B cell (primary cell): ENCODE measurements around the gene LTC4S. TPM values are rescaled to one million over a fixed set of nuclear protein-coding genes. Genes with fewer than 3 reads are reported as not detected.
"Not testable (repeated sequence)": the region's sequence is repeated elsewhere in the genome, so short reads cannot be mapped to it uniquely, and the experiment has no call there.

Experiments
- ATAC-seq: fragments of 200-7000 bp; cut with Tn5 transposase; one replicate; pipeline ENCODE4 v1.10.0; 2021; ENCODE audit warnings: low read depth, mild to moderate bottlenecking, moderate number of reproducible peaks, moderate library complexity
- CTCF ChIA-PET: fragments of 350-600 bp; sonication (Branson Sonifier 250); formaldehyde crosslinking; loops from one replicate; lab custom pipeline; 2021; ENCODE audit warnings: antibody characterized with exemption, inconsistent platforms; lab: Charles Lee
- POLR2A ChIA-PET: fragments of 350-600 bp; sonication (Branson Sonifier 250); formaldehyde crosslinking; loops from one replicate; lab custom pipeline; 2021; ENCODE audit warnings: antibody characterized with exemption; lab: Charles Lee
- DNase-seq: peaks from one replicate; pipeline ENCODE4 v3.0.0; 2013
- H2AFZ ChIP-seq: 2 replicates; pipeline ENCODE4 v1.6.1; 2012; ENCODE audit warnings: mild to moderate bottlenecking, low read depth, low read length; ENCODE audit not compliant: insufficient read depth, poor library complexity, severe bottlenecking
- H3K27ac ChIP-seq, 2 donors: 1 replicate in 1 of 2; 2 replicates in 1 of 2; pipeline ENCODE4 v1.5.1; 2012 to 2013; ENCODE audit warnings: low read length in 2 of 2, mild to moderate bottlenecking in 2 of 2, moderate library complexity in 1 of 2
- H3K27me3 ChIP-seq, 4 experiments: fragments of 200-600 bp in 1 of 4; sonication (generic) in 1 of 4; replicated peaks in 1 of 4; 1 replicate in 2 of 4; 2 replicates in 2 of 4; pipeline versions ENCODE4 v1.6.1 to v1.7.0; 2013 to 2016; ENCODE audit warnings: low read length in 3 of 4, mild to moderate bottlenecking in 2 of 4, mixed read lengths in 1 of 4, moderate library complexity in 1 of 4; ENCODE audit not compliant: insufficient read depth in 4 of 4, control insufficient read depth in 3 of 4; ENCODE audit errors: control extremely low read depth in 1 of 4
- H3K36me3 ChIP-seq, 2 experiments: replicated peaks in 1 of 2; 1 replicate in 1 of 2; 2 replicates in 1 of 2; pipeline versions ENCODE4 v1.6.1 to v1.7.1; 2013; ENCODE audit warnings: low read length in 1 of 2; ENCODE audit not compliant: insufficient read depth in 2 of 2, control insufficient read depth in 1 of 2; ENCODE audit errors: control extremely low read depth in 1 of 2, extremely low read depth in 1 of 2
- H3K4me1 ChIP-seq, 2 donors: fragments of 200-600 bp in 1 of 2; sonication (generic) in 1 of 2; 1 replicate in 1 of 2; 2 replicates in 1 of 2; pipeline versions ENCODE4 v1.5.1 to v1.6.1; 2013 to 2017; ENCODE audit warnings: low read length in 2 of 2; ENCODE audit not compliant: control insufficient read depth in 2 of 2, insufficient read depth in 2 of 2
- H3K4me2 ChIP-seq: replicated peaks from 2 replicates; pipeline ENCODE3; 2012; ENCODE audit warnings: mild to moderate bottlenecking, low read depth, low read length; ENCODE audit not compliant: poor library complexity, severe bottlenecking
- H3K4me3 ChIP-seq, 5 experiments: fragments of 200-600 bp in 1 of 5; sonication (generic) in 1 of 5; 1 replicate in 3 of 5; 2 replicates in 2 of 5; pipeline versions ENCODE4 v1.5.1 to v1.7.0; 2011 to 2016; ENCODE audit warnings: low read length in 4 of 5, mild to moderate bottlenecking in 4 of 5, low read depth in 2 of 5, control low read depth in 1 of 5, moderate library complexity in 1 of 5; ENCODE audit not compliant: insufficient read depth in 1 of 5; ENCODE audit errors: control extremely low read depth in 1 of 5, extremely low read depth in 1 of 5
- H3K79me2 ChIP-seq: fragments of 200-600 bp; sonication (generic); one replicate; pipeline ENCODE4 v1.6.0; 2016; ENCODE audit warnings: low read length; ENCODE audit not compliant: control insufficient read depth, insufficient read depth
- H3K9ac ChIP-seq: fragments of 200-600 bp; sonication (generic); 2 replicates; pipeline ENCODE4 v1.6.1; 2017; ENCODE audit warnings: mild to moderate bottlenecking, low read length, moderate library complexity
- H3K9me3 ChIP-seq, 3 donors: one replicate each; pipeline versions ENCODE4 v1.6.1 to v1.7.1; 2013; ENCODE audit warnings: low read length in 2 of 3; ENCODE audit not compliant: control insufficient read depth in 2 of 3, insufficient read depth in 1 of 3; ENCODE audit errors: control extremely low read depth in 1 of 3
- H4K20me1 ChIP-seq: 2 replicates; pipeline ENCODE4 v1.6.0; 2012; ENCODE audit warnings: mild to moderate bottlenecking, low read length; ENCODE audit not compliant: insufficient read depth, control insufficient read depth, poor library complexity, severe bottlenecking
- H3K27ac Mint-ChIP-seq: one replicate; pipeline ENCODE4 v1.8.0; 2021; ENCODE audit warnings: mixed read lengths
- H3K27me3 Mint-ChIP-seq: one replicate; pipeline ENCODE4 v1.8.0; 2021; ENCODE audit warnings: mixed read lengths
- H3K4me1 Mint-ChIP-seq: one replicate; pipeline ENCODE4 v1.8.0; 2021; ENCODE audit warnings: mixed read lengths
- H3K4me3 Mint-ChIP-seq: one replicate; pipeline ENCODE4 v1.8.0; 2021; ENCODE audit warnings: mixed read lengths
- H3K9me3 Mint-ChIP-seq: one replicate; pipeline ENCODE4 v1.8.0; 2022; ENCODE audit warnings: mixed read lengths; ENCODE audit not compliant: insufficient read depth
- EZH2 ChIP-seq: IDR thresholded peaks from 2 replicates; pipeline ENCODE4 v1.6.1; 2012; ENCODE audit warnings: borderline replicate concordance, low read depth, mild to moderate bottlenecking, moderate library complexity, low read length; ENCODE audit not compliant: insufficient read depth, poor library complexity, severe bottlenecking
- WGBS: methylation state at CpG from one replicate; pipeline ENCODE4 v1.1.5; 2013; ENCODE audit warnings: missing lambda C conversion rate; ENCODE audit not compliant: insufficient coverage; 5-methylcytosine and 5-hydroxymethylcytosine counted together
- intact Hi-C: fragments of 100-400 bp; cut with micrococcal nuclease; formaldehyde crosslinking; loops from one replicate; pipeline ENCODE4 v1.10.0; 2022
- polyA plus RNA-seq: library from polyadenylated mRNA; depleted of rRNA; stranded (reverse); fragments of >200 nt; gene quantifications from 2 replicates; pipeline ENCODE4 v1.2.3, GENCODE V29; 2012
- total RNA-seq, 2 donors: library from RNA; stranded (reverse); fragments of 120-200 nt in 1 of 2; gene quantifications; 1 replicate in 1 of 2; 2 replicates in 1 of 2; pipeline versions ENCODE4 v1.2.3 to v1.2.4, GENCODE V29; 2013 to 2022
- TF ChIP-seq, protein P1 (sequence below): fragments of 200-600 bp; IDR thresholded peaks from one replicate; pipeline ENCODE4 v1.8.0; 2022; ENCODE audit warnings: antibody characterized with exemption, mild to moderate bottlenecking

LTC4S gene
- total and polyA plus RNA-seq, 2 donors (not counting 1 experiment from before 2014, with no cell fraction given), result 0.40 to 3.8 TPM

DNA sequence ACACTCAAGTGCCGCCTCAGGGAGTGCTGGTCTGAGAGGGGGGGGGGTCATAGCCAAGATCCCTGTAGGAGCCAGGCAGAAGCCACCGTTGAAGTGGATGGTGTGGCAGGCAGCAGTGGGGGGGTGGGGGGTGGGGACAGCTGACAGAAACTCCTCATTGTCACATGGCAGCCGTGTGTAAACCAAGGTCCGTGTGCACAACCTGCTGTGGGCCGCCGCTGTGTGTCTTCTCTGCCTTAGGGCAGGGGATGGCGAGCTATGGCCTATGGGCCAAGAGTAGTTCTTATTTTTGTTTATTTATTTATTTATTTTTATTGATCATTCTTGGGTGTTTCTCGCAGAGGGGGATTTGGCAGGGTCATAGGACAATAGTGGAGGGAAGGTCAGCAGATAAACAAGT lies 40.3 kb downstream of the LTC4S start:
- Mint-ChIP-seq H3K4me1 (peaks cover 9% of the 10 kb centered on the region), H3K27me3 (no peaks in the 10 kb centered on the region), H3K27ac (no peak overlapping the region), H3K9me3 (no peaks in the 10 kb centered on the region), H3K4me3 (no peak overlapping the region)
- DNase-seq (no peak), ATAC-seq (no peak)
- H3K9ac ChIP-seq, result no peak overlapping the region
- no CpG with 5 or more reads among the region's 8 CpGs for WGBS
- H3K79me2 ChIP-seq, result peaks cover 7% of the 10 kb centered on the region
- H3K36me3 ChIP-seq, result peaks cover 2 to 62% of the 10 kb centered on the region in 2 experiments
- no peaks in the 10 kb centered on the region for H3K9me3 ChIP-seq
- no peak overlapping the region for H3K27ac ChIP-seq
- peaks cover 42% of the 10 kb centered on the region for H4K20me1 ChIP-seq
- CTCF ChIA-PET, result no interaction called here
- H3K4me2 ChIP-seq, result no peak overlapping the region
- no peak for TF ChIP-seq EZH2
- TF ChIP-seq, protein P1, sequence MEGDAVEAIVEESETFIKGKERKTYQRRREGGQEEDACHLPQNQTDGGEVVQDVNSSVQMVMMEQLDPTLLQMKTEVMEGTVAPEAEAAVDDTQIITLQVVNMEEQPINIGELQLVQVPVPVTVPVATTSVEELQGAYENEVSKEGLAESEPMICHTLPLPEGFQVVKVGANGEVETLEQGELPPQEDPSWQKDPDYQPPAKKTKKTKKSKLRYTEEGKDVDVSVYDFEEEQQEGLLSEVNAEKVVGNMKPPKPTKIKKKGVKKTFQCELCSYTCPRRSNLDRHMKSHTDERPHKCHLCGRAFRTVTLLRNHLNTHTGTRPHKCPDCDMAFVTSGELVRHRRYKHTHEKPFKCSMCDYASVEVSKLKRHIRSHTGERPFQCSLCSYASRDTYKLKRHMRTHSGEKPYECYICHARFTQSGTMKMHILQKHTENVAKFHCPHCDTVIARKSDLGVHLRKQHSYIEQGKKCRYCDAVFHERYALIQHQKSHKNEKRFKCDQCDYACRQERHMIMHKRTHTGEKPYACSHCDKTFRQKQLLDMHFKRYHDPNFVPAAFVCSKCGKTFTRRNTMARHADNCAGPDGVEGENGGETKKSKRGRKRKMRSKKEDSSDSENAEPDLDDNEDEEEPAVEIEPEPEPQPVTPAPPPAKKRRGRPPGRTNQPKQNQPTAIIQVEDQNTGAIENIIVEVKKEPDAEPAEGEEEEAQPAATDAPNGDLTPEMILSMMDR, result no peak
- POLR2A ChIA-PET, result interaction anchor here (1.3 kb wide), 1 partner anchor 12 kb away, joined by 3 read pairs; no protein-coding TSS in a partner anchor
- H3K4me1 ChIP-seq, result peaks cover 3 to 8% of the 10 kb centered on the region in 2 donors
- intact Hi-C loops, result no loop called here
- H2AFZ ChIP-seq, result no peak overlapping the region
- H3K4me3 ChIP-seq, result no peak overlapping the region
- H3K27me3 ChIP-seq, result no peaks in the 10 kb centered on the region

DNA sequence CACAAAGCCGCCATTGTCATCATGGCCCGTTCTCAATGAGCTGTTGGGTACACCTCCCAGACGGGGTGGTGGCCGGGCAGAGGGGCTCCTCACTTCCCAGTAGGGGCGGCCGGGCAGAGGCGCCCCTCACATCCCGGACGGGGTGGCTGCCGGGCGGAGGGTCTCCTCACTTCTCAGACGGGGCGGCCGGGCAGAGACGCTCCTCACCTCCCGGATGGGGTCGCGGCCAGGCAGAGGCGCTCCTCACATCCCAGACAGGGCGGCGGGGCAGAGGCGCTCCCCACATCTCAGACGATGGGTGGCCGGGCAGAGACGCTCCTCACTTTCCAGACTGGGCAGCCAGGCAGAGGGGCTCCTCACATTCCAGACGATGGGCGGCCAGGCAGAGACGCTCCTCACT lies 41.1 kb downstream of the LTC4S start:
- not testable (repeated sequence) for H3K27ac Mint-ChIP-seq

More for the DNA sequence above, 41.1 kb downstream of the LTC4S start:
- DNase-seq, CTCF ChIA-PET, H3K4me2 ChIP-seq, POLR2A ChIA-PET, H3K27ac ChIP-seq, H2AFZ ChIP-seq, H3K27me3 Mint-ChIP-seq, ATAC-seq, H3K27me3 ChIP-seq, H3K9me3 ChIP-seq, H3K9ac ChIP-seq, H3K4me3 ChIP-seq, H3K4me3 Mint-ChIP-seq, H3K9me3 Mint-ChIP-seq, H3K79me2 ChIP-seq, H3K4me1 Mint-ChIP-seq, H3K4me1 ChIP-seq: not testable (repeated sequence)
- Histone ChIP-seq H3K36me3 (peaks cover 2 to 64% of the 10 kb centered on the region in 2 experiments), H4K20me1 (peaks cover 36% of the 10 kb centered on the region)
- intact Hi-C loops, result loop anchor here (5.0 kb wide), 1 partner anchor 33 kb away; no protein-coding TSS in a partner anchor
- WGBS, result 97% methylated on average over 7 of the region's 28 CpGs
